ENCODE results near the gene PRKAR2A. TPM values are rescaled to one million over a fixed set of nuclear protein-coding genes. Genes with fewer than 3 reads are reported as not detected.

Gene PRKAR2A
- total RNA-seq, 1 experiment from 2014 or later, result 85.4 TPM

DNA sequence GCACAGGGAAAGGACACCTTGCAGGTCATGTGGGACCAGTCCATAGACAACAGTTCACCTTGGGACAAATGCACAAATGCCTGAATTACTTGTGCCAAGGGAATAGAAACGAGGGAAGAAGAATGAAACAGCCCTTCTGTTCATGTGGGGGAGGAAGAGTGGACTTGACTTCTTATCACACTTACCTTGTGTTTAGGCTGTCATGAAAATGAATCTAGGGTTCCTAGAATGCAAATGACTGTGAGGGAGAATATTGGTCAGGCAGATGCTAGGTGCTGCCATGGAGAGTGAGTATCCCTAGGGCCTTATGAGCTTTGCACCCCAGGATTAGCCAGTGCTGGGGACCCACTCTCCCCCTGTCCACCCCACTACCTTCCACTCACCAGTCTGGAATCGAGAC lies 11.0 kb upstream of the PRKAR2A start:
- in situ Hi-C loops (cut with HindIII; ENCODE audit: low pct_unique_long_range_greater_than_20kb, low sequenced_read_pairs), result no loop called here
- no peak overlapping the region for H3K27ac ChIP-seq (ENCODE audit: low read length)
- no peak overlapping the region for H3K4me3 ChIP-seq (ENCODE audit: low read depth in 2 of 2, low read length in 2 of 2)
- H3K36me3 ChIP-seq (ENCODE audit: control insufficient read depth, insufficient read depth, low read length), result no peaks in the 10 kb centered on the region
- H3K27me3 ChIP-seq (ENCODE audit: control insufficient read depth, insufficient read depth, low read length), result no peaks in the 10 kb centered on the region
- DNase-seq (ENCODE audit: low read depth, low spot score), result no peak
- CTCF ChIA-PET, result no interaction called here
- no peak for ATAC-seq
- intact Hi-C loops (cut with micrococcal nuclease; ENCODE audit: unreplicated experiment), result no loop called here
- H3K9me3 ChIP-seq (ENCODE audit: control insufficient read depth, insufficient read depth, low read depth, low read length), result no peaks in the 10 kb centered on the region
- POLR2A ChIA-PET, result no interaction called here
- TF ChIP-seq SIN3A (IDR thresholded peaks at IDR 0.05; ENCODE audit: borderline replicate concordance, insufficient read depth, low read depth, low read length), result no peak
- TF ChIP-seq, protein P1, sequence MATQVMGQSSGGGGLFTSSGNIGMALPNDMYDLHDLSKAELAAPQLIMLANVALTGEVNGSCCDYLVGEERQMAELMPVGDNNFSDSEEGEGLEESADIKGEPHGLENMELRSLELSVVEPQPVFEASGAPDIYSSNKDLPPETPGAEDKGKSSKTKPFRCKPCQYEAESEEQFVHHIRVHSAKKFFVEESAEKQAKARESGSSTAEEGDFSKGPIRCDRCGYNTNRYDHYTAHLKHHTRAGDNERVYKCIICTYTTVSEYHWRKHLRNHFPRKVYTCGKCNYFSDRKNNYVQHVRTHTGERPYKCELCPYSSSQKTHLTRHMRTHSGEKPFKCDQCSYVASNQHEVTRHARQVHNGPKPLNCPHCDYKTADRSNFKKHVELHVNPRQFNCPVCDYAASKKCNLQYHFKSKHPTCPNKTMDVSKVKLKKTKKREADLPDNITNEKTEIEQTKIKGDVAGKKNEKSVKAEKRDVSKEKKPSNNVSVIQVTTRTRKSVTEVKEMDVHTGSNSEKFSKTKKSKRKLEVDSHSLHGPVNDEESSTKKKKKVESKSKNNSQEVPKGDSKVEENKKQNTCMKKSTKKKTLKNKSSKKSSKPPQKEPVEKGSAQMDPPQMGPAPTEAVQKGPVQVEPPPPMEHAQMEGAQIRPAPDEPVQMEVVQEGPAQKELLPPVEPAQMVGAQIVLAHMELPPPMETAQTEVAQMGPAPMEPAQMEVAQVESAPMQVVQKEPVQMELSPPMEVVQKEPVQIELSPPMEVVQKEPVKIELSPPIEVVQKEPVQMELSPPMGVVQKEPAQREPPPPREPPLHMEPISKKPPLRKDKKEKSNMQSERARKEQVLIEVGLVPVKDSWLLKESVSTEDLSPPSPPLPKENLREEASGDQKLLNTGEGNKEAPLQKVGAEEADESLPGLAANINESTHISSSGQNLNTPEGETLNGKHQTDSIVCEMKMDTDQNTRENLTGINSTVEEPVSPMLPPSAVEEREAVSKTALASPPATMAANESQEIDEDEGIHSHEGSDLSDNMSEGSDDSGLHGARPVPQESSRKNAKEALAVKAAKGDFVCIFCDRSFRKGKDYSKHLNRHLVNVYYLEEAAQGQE (IDR thresholded peaks at IDR 0.05; ENCODE audit: insufficient read depth in 1 of 2, low read depth in 2 of 2, low read length in 1 of 2), result no peak
- TF ChIP-seq POLR2AphosphoS5 (IDR thresholded peaks at IDR 0.05; ENCODE audit: low read depth, low read length), result no peak
- TF ChIP-seq TCF7L2 (IDR thresholded peaks at IDR 0.05; ENCODE audit: low read depth, low read length), result no peak
- TF ChIP-seq, protein P2, sequence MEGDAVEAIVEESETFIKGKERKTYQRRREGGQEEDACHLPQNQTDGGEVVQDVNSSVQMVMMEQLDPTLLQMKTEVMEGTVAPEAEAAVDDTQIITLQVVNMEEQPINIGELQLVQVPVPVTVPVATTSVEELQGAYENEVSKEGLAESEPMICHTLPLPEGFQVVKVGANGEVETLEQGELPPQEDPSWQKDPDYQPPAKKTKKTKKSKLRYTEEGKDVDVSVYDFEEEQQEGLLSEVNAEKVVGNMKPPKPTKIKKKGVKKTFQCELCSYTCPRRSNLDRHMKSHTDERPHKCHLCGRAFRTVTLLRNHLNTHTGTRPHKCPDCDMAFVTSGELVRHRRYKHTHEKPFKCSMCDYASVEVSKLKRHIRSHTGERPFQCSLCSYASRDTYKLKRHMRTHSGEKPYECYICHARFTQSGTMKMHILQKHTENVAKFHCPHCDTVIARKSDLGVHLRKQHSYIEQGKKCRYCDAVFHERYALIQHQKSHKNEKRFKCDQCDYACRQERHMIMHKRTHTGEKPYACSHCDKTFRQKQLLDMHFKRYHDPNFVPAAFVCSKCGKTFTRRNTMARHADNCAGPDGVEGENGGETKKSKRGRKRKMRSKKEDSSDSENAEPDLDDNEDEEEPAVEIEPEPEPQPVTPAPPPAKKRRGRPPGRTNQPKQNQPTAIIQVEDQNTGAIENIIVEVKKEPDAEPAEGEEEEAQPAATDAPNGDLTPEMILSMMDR (IDR thresholded peaks at IDR 0.05), result no peak
- BruUV-seq (replicated peaks), result no TSS peak
- H3K4me1 ChIP-seq (ENCODE audit: control insufficient read depth, insufficient read depth, low read length), result no peaks in the 10 kb centered on the region

DNA sequence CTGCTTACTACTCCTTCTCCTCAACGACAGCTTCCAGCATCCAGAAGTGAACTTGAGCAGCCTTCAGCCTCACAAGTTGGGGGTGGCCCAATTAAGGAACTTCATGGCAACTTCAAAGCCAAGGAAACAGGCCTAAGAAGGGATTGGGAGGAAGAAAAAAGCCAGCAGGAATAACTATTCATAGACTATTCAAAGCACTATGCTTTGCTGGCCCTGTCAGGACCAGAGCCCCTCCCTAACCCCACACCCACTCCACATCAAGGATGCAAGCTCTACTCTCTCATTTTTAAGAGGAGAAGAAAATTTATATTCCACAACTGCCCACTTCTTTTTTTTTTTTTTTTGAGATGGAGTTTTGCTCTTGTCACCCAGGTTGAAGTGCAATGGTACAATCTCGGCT lies 10.0 kb upstream of the PRKAR2A start:
- POLR2A ChIA-PET, result no interaction called here
- TF ChIP-seq, protein P2 (IDR thresholded peaks at IDR 0.05), result no peak
- TF ChIP-seq, protein P1 (IDR thresholded peaks at IDR 0.05; ENCODE audit: insufficient read depth in 1 of 2, low read depth in 2 of 2, low read length in 1 of 2), result no peak
- CTCF ChIA-PET, result no interaction called here
- Histone ChIP-seq H3K4me1 (ENCODE audit: control insufficient read depth, insufficient read depth, low read length) (no peaks in the 10 kb centered on the region), H3K36me3 (ENCODE audit: control insufficient read depth, insufficient read depth, low read length) (no peaks in the 10 kb centered on the region), H3K27me3 (ENCODE audit: control insufficient read depth, insufficient read depth, low read length) (no peaks in the 10 kb centered on the region), H3K4me3 (ENCODE audit: low read depth in 2 of 2, low read length in 2 of 2) (no peak overlapping the region), H3K9me3 (ENCODE audit: control insufficient read depth, insufficient read depth, low read depth, low read length) (no peaks in the 10 kb centered on the region), H3K27ac (ENCODE audit: low read length) (no peak overlapping the region)
- in situ Hi-C loops (cut with HindIII; ENCODE audit: low pct_unique_long_range_greater_than_20kb, low sequenced_read_pairs) (no loop called here), intact Hi-C loops (cut with micrococcal nuclease; ENCODE audit: unreplicated experiment) (no loop called here)
- BruUV-seq (replicated peaks), result no TSS peak
- DNase-seq (ENCODE audit: low read depth, low spot score) (no peak), ATAC-seq (no peak)

Measured in Panc1 (cell line).